HEK293 (cell line): Measurements from ENCODE around the gene TMCC1.

ENCODE experiments used
- CTCF ChIA-PET: fragments of 350-600 bp; formaldehyde crosslinking; extraction: SDS; loops from one replicate; lab custom pipeline; 2021; ENCODE audit warnings: antibody characterized with exemption; lab: Yijun Ruan, JAX
- POLR2A ChIA-PET: fragments of 300-600 bp; formaldehyde crosslinking; extraction: SDS; loops from one replicate; lab custom pipeline; 2020; ENCODE audit warnings: antibody characterized with exemption, inconsistent platforms; lab: Yijun Ruan, JAX
- H3K27ac ChIP-seq: fragments of 200-500 bp; sonication (Bioruptor generic); 2 replicates; pipeline ENCODE4 v1.5.1; 2014; ENCODE audit warnings: low read depth, low read length, control low read depth, inconsistent platforms; ENCODE audit errors: extremely low read depth
- H3K36me3 ChIP-seq, 2 experiments: fragments of 200-500 bp in 1 of 2; sonication (Bioruptor generic) in 1 of 2; 1 replicate in 1 of 2; 2 replicates in 1 of 2; pipeline ENCODE4 v1.5.1; 2014 to 2017; ENCODE audit warnings: inconsistent platforms in 2 of 2, low read length in 2 of 2; ENCODE audit not compliant: control insufficient read depth in 2 of 2, insufficient read depth in 1 of 2
- H3K4me1 ChIP-seq: fragments of 200-500 bp; sonication (Bioruptor generic); 2 replicates; pipeline ENCODE4 v1.5.1; 2014; ENCODE audit warnings: mild to moderate bottlenecking, low read length, inconsistent platforms; ENCODE audit not compliant: control insufficient read depth, insufficient read depth
- H3K4me3 ChIP-seq: 2 replicates; pipeline ENCODE4 v1.5.1; 2011; ENCODE audit warnings: low read depth, mild to moderate bottlenecking, control low read depth, low read length, moderate library complexity
- H3K9me3 ChIP-seq: fragments of 200-500 bp; sonication (Bioruptor generic); 2 replicates; pipeline ENCODE4 v1.5.1; 2014; ENCODE audit warnings: low read depth, low read length, inconsistent platforms; ENCODE audit not compliant: control insufficient read depth, insufficient read depth
- BCL11A ChIP-seq: fragments of 450-650 bp; formaldehyde crosslinking; IDR thresholded peaks from 2 replicates; pipeline ENCODE4 v1.5.1; 2016; ENCODE audit warnings: low read depth, missing biosample characterization, missing genetic modification characterization
- FEZF1 ChIP-seq: fragments of 450-650 bp; formaldehyde crosslinking; IDR thresholded peaks from 2 replicates; pipeline ENCODE4 v1.5.1; 2016; ENCODE audit warnings: missing biosample characterization, missing genetic modification characterization
- GLIS1 ChIP-seq: fragments of 450-650 bp; formaldehyde crosslinking; IDR thresholded peaks from 2 replicates; pipeline ENCODE4 v1.5.1; 2016; ENCODE audit warnings: missing biosample characterization, missing genetic modification characterization
- KLF7 ChIP-seq: fragments of 450-650 bp; formaldehyde crosslinking; IDR thresholded peaks from 2 replicates; pipeline ENCODE4 v1.5.1; 2016; ENCODE audit warnings: missing biosample characterization, missing genetic modification characterization, borderline replicate concordance
- SALL2 ChIP-seq: fragments of 450-650 bp; formaldehyde crosslinking; IDR thresholded peaks from 2 replicates; pipeline ENCODE4 v1.5.0; 2017; ENCODE audit warnings: missing biosample characterization, mild to moderate bottlenecking, missing genetic modification characterization, borderline replicate concordance
- ZBTB1 ChIP-seq: fragments of 450-650 bp; formaldehyde crosslinking; IDR thresholded peaks from 2 replicates; pipeline ENCODE4 v1.5.1; 2016; ENCODE audit warnings: missing biosample characterization, missing genetic modification characterization
- ZBTB17 ChIP-seq: fragments of 450-650 bp; formaldehyde crosslinking; IDR thresholded peaks from 2 replicates; pipeline ENCODE4 v1.5.1; 2016; ENCODE audit warnings: missing biosample characterization, missing genetic modification characterization
- ZBTB48 ChIP-seq: fragments of 450-650 bp; formaldehyde crosslinking; IDR thresholded peaks from 2 replicates; pipeline ENCODE4 v1.5.1; 2016; ENCODE audit warnings: missing biosample characterization, missing genetic modification characterization
- ZNF10 ChIP-seq: fragments of 450-650 bp; formaldehyde crosslinking; IDR thresholded peaks from 2 replicates; pipeline ENCODE4 v1.5.1; 2017; ENCODE audit warnings: missing biosample characterization, missing genetic modification characterization
- ZNF114 ChIP-seq: fragments of 450-650 bp; formaldehyde crosslinking; IDR thresholded peaks from 2 replicates; pipeline ENCODE4 v1.5.0; 2017; ENCODE audit warnings: missing biosample characterization, missing genetic modification characterization
- ZNF121 ChIP-seq: fragments of 450-650 bp; formaldehyde crosslinking; IDR thresholded peaks from 2 replicates; pipeline ENCODE4 v1.5.1; 2016; ENCODE audit warnings: missing biosample characterization, missing genetic modification characterization
- ZNF169 ChIP-seq: fragments of 450-650 bp; formaldehyde crosslinking; IDR thresholded peaks from 2 replicates; pipeline ENCODE4 v1.5.1; 2016; ENCODE audit warnings: missing biosample characterization, missing genetic modification characterization
- ZNF2 ChIP-seq: fragments of 450-650 bp; formaldehyde crosslinking; IDR thresholded peaks from 2 replicates; pipeline ENCODE4 v1.5.1; 2016; ENCODE audit warnings: missing biosample characterization, missing genetic modification characterization
- ZNF366 ChIP-seq: fragments of 450-650 bp; formaldehyde crosslinking; conservative IDR thresholded peaks from 2 replicates; pipeline ENCODE4 v1.5.1; 2016; ENCODE audit warnings: missing biosample characterization, missing genetic modification characterization
- ZNF391 ChIP-seq: fragments of 450-650 bp; formaldehyde crosslinking; IDR thresholded peaks from 2 replicates; pipeline ENCODE4 v1.5.1; 2016; ENCODE audit warnings: low read depth, missing biosample characterization, missing genetic modification characterization, borderline replicate concordance
- ZNF473 ChIP-seq: fragments of 450-650 bp; formaldehyde crosslinking; IDR thresholded peaks from 2 replicates; pipeline ENCODE4 v1.5.1; 2017; ENCODE audit warnings: missing biosample characterization, missing genetic modification characterization
- ZNF560 ChIP-seq: fragments of 450-650 bp; formaldehyde crosslinking; IDR thresholded peaks from 2 replicates; pipeline ENCODE4 v1.5.1; 2017; ENCODE audit warnings: missing biosample characterization, missing genetic modification characterization, borderline replicate concordance
- ZNF629 ChIP-seq: fragments of 450-650 bp; formaldehyde crosslinking; IDR thresholded peaks from 2 replicates; pipeline ENCODE4 v1.5.1; 2017; ENCODE audit warnings: missing biosample characterization, missing genetic modification characterization
- ZNF645 ChIP-seq: fragments of 450-650 bp; formaldehyde crosslinking; IDR thresholded peaks from 2 replicates; pipeline ENCODE4; 2016; ENCODE audit warnings: missing biosample characterization, missing genetic modification characterization
- ZNF707 ChIP-seq: fragments of 450-650 bp; formaldehyde crosslinking; IDR thresholded peaks from 2 replicates; pipeline ENCODE4 v1.5.1; 2016; ENCODE audit warnings: missing biosample characterization, missing genetic modification characterization
- TF ChIP-seq, protein P1 (sequence below): fragments of 450-650 bp; formaldehyde crosslinking; IDR thresholded peaks from 2 replicates; pipeline ENCODE4 v1.5.1; 2017; ENCODE audit warnings: missing biosample characterization, missing genetic modification characterization

Gene TMCC1

DNA sequence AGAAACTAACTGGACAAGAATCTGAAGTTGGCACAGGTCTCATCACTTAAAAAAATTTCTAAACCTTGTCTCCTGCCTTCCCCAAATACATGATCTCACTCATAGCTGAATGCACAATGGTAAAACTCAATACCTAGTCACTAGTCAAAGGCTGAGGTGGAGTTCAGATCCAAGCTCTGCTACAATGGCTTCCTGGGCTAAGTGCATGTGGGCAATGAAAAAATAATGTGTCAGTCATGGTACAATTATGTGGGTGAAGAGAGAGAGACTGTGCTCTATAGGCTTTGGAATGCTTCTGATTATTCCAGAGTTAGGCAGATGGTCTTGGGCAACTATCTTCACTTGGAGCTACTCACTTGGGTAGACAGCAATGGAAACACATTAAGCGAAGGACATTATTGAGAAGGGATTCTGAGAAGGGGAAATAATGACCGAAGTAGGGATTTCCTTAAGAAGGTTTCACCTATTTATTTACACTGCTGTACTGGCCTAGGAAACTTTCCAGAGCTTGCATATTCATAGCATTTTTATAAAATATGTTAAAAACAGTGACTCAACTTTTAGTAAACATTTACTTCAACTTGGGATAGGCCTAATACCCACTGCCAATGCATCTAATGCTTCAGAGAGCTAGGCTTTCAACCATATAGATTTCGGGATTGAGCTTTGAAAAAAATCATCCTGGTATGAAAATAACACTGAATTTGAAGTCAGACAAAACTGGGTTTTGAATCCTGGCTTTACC, 228.3 kb downstream of the TMCC1 start:
- no peak overlapping the region for H3K27ac ChIP-seq
- ChIA-PET POLR2A (interaction anchor here (1.3 kb wide), 1 partner anchor 8 kb away, joined by 3 read pairs; no protein-coding TSS in a partner anchor), CTCF (interaction anchor here (1.4 kb wide), 1 partner anchor 16 kb away, joined by 8 read pairs; no protein-coding TSS in a partner anchor)
- TF ChIP-seq ZNF2 (tag by site-specific recombination) (peak; percentile 1; the same call in 1 of the 2 replicates), BCL11A (tag by site-specific recombination) (no peak), ZBTB17 (tag by site-specific recombination) (peak; percentile 56; the same call in 1 of the 2 replicates)
- H3K4me3 ChIP-seq, result no peak overlapping the region
- 0 out of 2 replicates have a peak, but pooled peaks cover 3% of the 10 kb centered on the region for H3K4me1 ChIP-seq
- no peaks in the 10 kb centered on the region for H3K9me3 ChIP-seq
- peaks cover 0 to 8% of the 10 kb centered on the region in 2 experiments; a peak in 1 of 3 replicates for H3K36me3 ChIP-seq

DNA sequence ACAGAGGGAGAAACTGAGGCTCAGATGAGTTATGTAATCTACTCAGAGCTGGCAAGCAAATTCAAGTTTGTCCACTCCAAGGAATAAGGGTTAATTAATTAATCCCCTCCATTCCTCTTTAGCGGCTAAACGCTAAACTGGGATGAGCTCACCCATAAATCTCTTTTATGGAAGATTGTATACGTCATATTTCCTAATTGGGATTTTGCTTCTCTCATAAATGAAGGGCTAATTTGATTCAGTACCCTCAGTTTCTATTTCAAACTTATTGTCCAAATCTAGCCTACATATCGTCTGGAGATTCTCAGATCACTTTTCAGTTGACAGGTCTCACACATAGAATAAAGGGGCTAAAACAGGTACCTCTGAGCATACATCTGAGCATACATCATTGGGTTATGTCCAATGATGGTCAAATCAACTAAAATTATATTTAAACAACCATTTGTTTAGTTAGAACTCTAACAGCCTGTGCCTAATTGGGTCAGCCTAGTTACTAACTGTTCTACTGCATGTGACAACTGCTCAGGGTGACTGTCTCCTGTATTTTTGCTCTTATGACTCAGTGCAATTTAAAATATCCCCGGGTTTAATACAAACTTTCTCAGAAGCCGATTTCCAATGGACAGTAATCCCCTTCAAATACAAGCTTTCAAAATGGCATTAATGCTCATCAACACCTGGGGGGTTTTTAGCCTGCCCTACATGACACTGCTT, 229.4 kb downstream of the TMCC1 start:
- Histone ChIP-seq H3K9me3 (no peaks in the 10 kb centered on the region), H3K4me1 (0 out of 2 replicates have a peak, but pooled peaks cover 3% of the 10 kb centered on the region), H3K4me3 (no peak overlapping the region), H3K27ac (no peak overlapping the region), H3K36me3 (no peaks in the 10 kb centered on the region)
- TF ChIP-seq ZNF10 (tag by site-specific recombination) (no peak), ZNF629 (tag by site-specific recombination) (0 out of 2 replicates have a peak, but pooled peaks have one; percentile 31), ZNF366 (tag by site-specific recombination) (0 out of 2 replicates have a peak, but pooled peaks have one; percentile 26), ZNF707 (tag by site-specific recombination) (no peak)
- ChIA-PET CTCF (interaction anchor here (1.0 kb wide), 1 partner anchor 13 kb away, joined by 3 read pairs; no protein-coding TSS in a partner anchor), POLR2A (interaction anchor here (1.3 kb wide), 1 partner anchor 9 kb away, joined by 3 read pairs; no protein-coding TSS in a partner anchor)

DNA sequence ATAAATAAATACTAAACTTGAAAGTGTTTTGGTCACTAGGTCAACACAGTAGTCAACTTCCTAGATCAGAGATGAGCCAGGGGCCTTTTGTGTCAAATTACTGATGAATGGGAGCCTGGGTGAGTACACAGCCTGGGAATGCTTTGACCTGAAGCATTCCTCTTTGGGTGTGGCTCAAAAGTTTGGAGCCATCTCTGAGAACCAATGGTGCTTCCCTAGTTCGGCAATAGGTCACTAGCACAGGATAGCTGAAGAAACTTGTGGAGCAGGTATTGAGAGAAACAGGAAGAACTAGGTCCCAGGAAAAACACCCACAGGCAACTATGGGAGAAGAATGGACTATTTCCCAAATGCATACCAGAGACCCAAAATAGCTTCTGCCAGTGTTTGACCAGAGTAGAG, 230.5 kb downstream of the TMCC1 start:
- no peaks in the 10 kb centered on the region for H3K36me3 ChIP-seq
- TF ChIP-seq ZNF473 (tag by site-specific recombination), result no peak
- no peak for TF ChIP-seq ZNF391 (tag by site-specific recombination)
- TF ChIP-seq KLF7 (tag by site-specific recombination), result no peak
- TF ChIP-seq, protein P1, sequence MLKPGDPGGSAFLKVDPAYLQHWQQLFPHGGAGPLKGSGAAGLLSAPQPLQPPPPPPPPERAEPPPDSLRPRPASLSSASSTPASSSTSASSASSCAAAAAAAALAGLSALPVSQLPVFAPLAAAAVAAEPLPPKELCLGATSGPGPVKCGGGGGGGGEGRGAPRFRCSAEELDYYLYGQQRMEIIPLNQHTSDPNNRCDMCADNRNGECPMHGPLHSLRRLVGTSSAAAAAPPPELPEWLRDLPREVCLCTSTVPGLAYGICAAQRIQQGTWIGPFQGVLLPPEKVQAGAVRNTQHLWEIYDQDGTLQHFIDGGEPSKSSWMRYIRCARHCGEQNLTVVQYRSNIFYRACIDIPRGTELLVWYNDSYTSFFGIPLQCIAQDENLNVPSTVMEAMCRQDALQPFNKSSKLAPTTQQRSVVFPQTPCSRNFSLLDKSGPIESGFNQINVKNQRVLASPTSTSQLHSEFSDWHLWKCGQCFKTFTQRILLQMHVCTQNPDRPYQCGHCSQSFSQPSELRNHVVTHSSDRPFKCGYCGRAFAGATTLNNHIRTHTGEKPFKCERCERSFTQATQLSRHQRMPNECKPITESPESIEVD (tag by site-specific recombination), result no peak
- TF ChIP-seq ZNF169, result no peak
- no peak for TF ChIP-seq SALL2 (tag by site-specific recombination)
- TF ChIP-seq ZNF114 (tag by site-specific recombination), result no peak
- no peak for TF ChIP-seq GLIS1
- no peak for TF ChIP-seq ZNF645 (tag by site-specific recombination)
- TF ChIP-seq ZNF121 (tag by site-specific recombination), result no peak
- TF ChIP-seq FEZF1 (tag by site-specific recombination), result no peak
- TF ChIP-seq ZNF560 (tag by site-specific recombination), result no peak
- TF ChIP-seq ZBTB48 (tag by site-specific recombination), result no peak
- TF ChIP-seq ZBTB1 (tag by site-specific recombination), result no peak
- ChIA-PET CTCF (interaction anchor here (1.0 kb wide), 1 partner anchor 12 kb away, joined by 3 read pairs; no protein-coding TSS in a partner anchor), POLR2A (no interaction called here)
- H3K4me1 ChIP-seq, result 0 out of 2 replicates have a peak, but pooled peaks cover 3% of the 10 kb centered on the region
- H3K27ac ChIP-seq, result no peak overlapping the region
- no peak overlapping the region for H3K4me3 ChIP-seq
- H3K9me3 ChIP-seq, result no peaks in the 10 kb centered on the region
